Stimulated activated CD4-positive, alpha-beta T cell treated with anti-CD3 and anti-CD28 coated beads, Interleukin-1b, Interleukin-23, amount 100 ng/mL, for 1 hour (primary cell): ENCODE data around the gene CDC73.

Experiments
- DNase-seq, 2 donors: peaks; one replicate each; pipeline ENCODE4 v3.0.0-alpha.2; 2020; ENCODE audit warnings: low read depth in 2 of 2

Gene CDC73

GRCh38 chr1:193121616-193122593 lies at the start of gene CDC73:
TSS of gene CDC73 (plus strand) at chr1:193122031. CDS start at chr1:193122201, 170 bp downstream.
- peak; percentile 96 to 99 for DNase-seq

- no peak for DNase-seq
These were observed 43.8 kb upstream of the CDC73 start for GRCh38 chr1:193077991-193078390.

GRCh38 chr1:193079187-193079586 lies 42.6 kb upstream of the CDC73 start:
- no peak for DNase-seq

GRCh38 chr1:193083365-193084088 lies 38.3 kb upstream of the CDC73 start:
- no peak for DNase-seq

- DNase-seq = no peak
These were observed 36.6 kb upstream of the CDC73 start for GRCh38 chr1:193085263-193085662.

- DNase-seq = no peak
These were observed 35.5 kb upstream of the CDC73 start for GRCh38 chr1:193086342-193086741.

- DNase-seq = no peak
These were observed 33.9 kb upstream of the CDC73 start for GRCh38 chr1:193087893-193088292.

GRCh38 chr1:193090865-193091264 lies 31.0 kb upstream of the CDC73 start:
- DNase-seq = no peak

GRCh38 chr1:193094112-193094511 lies 27.7 kb upstream of the CDC73 start:
- DNase-seq = no peak

GRCh38 chr1:193102662-193103061 lies 19.2 kb upstream of the CDC73 start:
- DNase-seq = no peak

GRCh38 chr1:193103759-193104501 lies 17.9 kb upstream of the CDC73 start:
- no peak for DNase-seq

GRCh38 chr1:193104502-193104906 lies 17.3 kb upstream of the CDC73 start:
- no peak for DNase-seq

- peak in 1 of 2 donors; percentile 28 for DNase-seq
These were observed 16.7 kb upstream of the CDC73 start, which contains the start of gene GLRX2 for GRCh38 chr1:193104907-193105820. TSS of gene GLRX2 (minus strand) at chr1:193105414. CDS start at chr1:193105382, 32 bp downstream.

GRCh38 chr1:193105821-193106177 lies 16.0 kb upstream of the CDC73 start:
- no peak for DNase-seq

GRCh38 chr1:193108471-193108870 lies 13.4 kb upstream of the CDC73 start:
- DNase-seq = no peak

GRCh38 chr1:193109619-193110018 lies 12.2 kb upstream of the CDC73 start:
- DNase-seq = no peak

- DNase-seq = no peak
These were observed 11.6 kb upstream of the CDC73 start for GRCh38 chr1:193110246-193110645.

GRCh38 chr1:193110864-193111263 lies 11.0 kb upstream of the CDC73 start:
- no peak for DNase-seq

GRCh38 chr1:193111641-193112090 lies 10.2 kb upstream of the CDC73 start:
- DNase-seq = no peak

- DNase-seq = no peak
These were observed 8.4 kb upstream of the CDC73 start for GRCh38 chr1:193113258-193113991.
